ENCODE data around the gene TNIP1. TPM values are rescaled to one million over a fixed set of nuclear protein-coding genes. Genes with fewer than 3 reads are reported as not detected.

TNIP1 gene
- total RNA-seq, 1 donor from 2014 or later, result 63.6 TPM

- Mint-ChIP-seq H3K27me3 (no peaks in the 10 kb centered on the region), H3K4me1 (ENCODE audit: unreplicated experiment) (no peaks in the 10 kb centered on the region), H3K36me3 (peaks cover 12% of the 10 kb centered on the region), H3K9me3 (no peaks in the 10 kb centered on the region), H3K4me3 (no peak overlapping the region), H3K27ac (no peak overlapping the region)
- TF ChIP-seq CTCF (conservative IDR thresholded peaks at IDR 0.05), result peak; percentile 30
- DNase-seq (ENCODE audit: extremely low spot score, unreplicated experiment), result no peak
Measured at GRCh38 chr5:151058301-151058700, 22.5 kb downstream of the TNIP1 start.

GRCh38 chr5:151056379-151057325, 24.2 kb downstream of the TNIP1 start:
- H3K4me1 Mint-ChIP-seq (ENCODE audit: unreplicated experiment), result no peaks in the 10 kb centered on the region
- H3K4me3 Mint-ChIP-seq, result no peak overlapping the region
- H3K9me3 Mint-ChIP-seq, result no peaks in the 10 kb centered on the region
- no peaks in the 10 kb centered on the region for H3K27me3 Mint-ChIP-seq
- no peak overlapping the region for H3K27ac Mint-ChIP-seq
- TF ChIP-seq CTCF (conservative IDR thresholded peaks at IDR 0.05), result no peak
- peaks cover 9% of the 10 kb centered on the region for H3K36me3 Mint-ChIP-seq
- no peak for DNase-seq (ENCODE audit: extremely low spot score, unreplicated experiment)

GRCh38 chr5:151055336-151055735, 25.5 kb downstream of the TNIP1 start:
- no peaks in the 10 kb centered on the region for H3K4me1 Mint-ChIP-seq (ENCODE audit: unreplicated experiment)
- peak overlapping the region; percentile 55 for H3K27ac Mint-ChIP-seq
- no peaks in the 10 kb centered on the region for H3K27me3 Mint-ChIP-seq
- H3K9me3 Mint-ChIP-seq, result no peaks in the 10 kb centered on the region
- no peak overlapping the region for H3K4me3 Mint-ChIP-seq
- TF ChIP-seq CTCF (conservative IDR thresholded peaks at IDR 0.05), result no peak
- peaks cover 8% of the 10 kb centered on the region for H3K36me3 Mint-ChIP-seq
- DNase-seq (ENCODE audit: extremely low spot score, unreplicated experiment), result no peak

GRCh38 chr5:151054709-151055108, 26.1 kb downstream of the TNIP1 start:
- peak overlapping the region; percentile 93 for H3K27ac Mint-ChIP-seq
- H3K36me3 Mint-ChIP-seq, result peaks cover 8% of the 10 kb centered on the region
- no peak for DNase-seq (ENCODE audit: extremely low spot score, unreplicated experiment)
- H3K9me3 Mint-ChIP-seq, result no peaks in the 10 kb centered on the region
- no peak overlapping the region for H3K4me3 Mint-ChIP-seq
- H3K27me3 Mint-ChIP-seq, result no peaks in the 10 kb centered on the region
- H3K4me1 Mint-ChIP-seq (ENCODE audit: unreplicated experiment), result no peaks in the 10 kb centered on the region
- TF ChIP-seq CTCF (conservative IDR thresholded peaks at IDR 0.05), result no peak

- Mint-ChIP-seq H3K4me1 (ENCODE audit: unreplicated experiment) (no peaks in the 10 kb centered on the region), H3K9me3 (no peaks in the 10 kb centered on the region), H3K27me3 (no peaks in the 10 kb centered on the region), H3K36me3 (peaks cover 12% of the 10 kb centered on the region), H3K4me3 (no peak overlapping the region), H3K27ac (peak overlapping the region; percentile 93)
- no peak for TF ChIP-seq CTCF (conservative IDR thresholded peaks at IDR 0.05)
- no peak for DNase-seq (ENCODE audit: extremely low spot score, unreplicated experiment)
Measured at GRCh38 chr5:151053796-151054462, 26.9 kb downstream of the TNIP1 start.

Measured in type B pancreatic cell (in vitro differentiated cells).